Sigmoid colon (tissue), 7 donors: ENCODE data around the gene RGS7. TPM values are rescaled to one million over a fixed set of nuclear protein-coding genes. Genes with fewer than 3 reads are reported as not detected.

Experiments used
- DNase-seq: peaks from one replicate; pipeline ENCODE4 v3.0.0-alpha.2; 2019
- H3K27ac ChIP-seq, 4 donors: fragments of 200-600 bp; sonication (generic); one replicate each; pipeline ENCODE4 v1.5.1; 2016 to 2019; ENCODE audit warnings: mild to moderate bottlenecking in 1 of 4
- H3K27me3 ChIP-seq, 3 donors: fragments of 200-600 bp; sonication (generic); one replicate each; pipeline ENCODE4 v1.5.1; 2019; ENCODE audit warnings: mild to moderate bottlenecking in 1 of 3
- H3K36me3 ChIP-seq, 4 donors: fragments of 200-600 bp; sonication (generic); one replicate each; pipeline ENCODE4 v1.5.1; 2016 to 2019
- H3K4me1 ChIP-seq, 4 donors: fragments of 200-600 bp; sonication (generic); one replicate each; pipeline ENCODE4 v1.5.1; 2017 to 2019
- H3K4me3 ChIP-seq, 4 donors: fragments of 200-600 bp; sonication (generic); one replicate each; pipeline ENCODE4 v1.5.1; 2017 to 2019; ENCODE audit warnings: mild to moderate bottlenecking in 2 of 4, moderate library complexity in 1 of 4
- H3K9me3 ChIP-seq, 4 donors: fragments of 200-600 bp in 3 of 4; sonication (generic) in 3 of 4; one replicate each; pipeline versions ENCODE4 v1.5.1 to v1.6.1; 2013 to 2019
- EP300 ChIP-seq, 4 donors: sonication (generic); formaldehyde crosslinking; IDR thresholded peaks; one replicate each; pipeline ENCODE4 v1.6.1; 2017; ENCODE audit warnings: antibody characterized with exemption in 4 of 4
- POLR2A ChIP-seq, 2 donors: fragments of 450-650 bp; IDR thresholded peaks; one replicate each; pipeline ENCODE4 v1.6.1; 2016; ENCODE audit warnings: antibody characterized with exemption in 2 of 2, mild to moderate bottlenecking in 2 of 2, moderate library complexity in 2 of 2
- POLR2AphosphoS5 ChIP-seq, 4 donors: sonication (generic); formaldehyde crosslinking; IDR thresholded peaks; one replicate each; pipeline ENCODE4 v1.6.1; 2017; ENCODE audit warnings: antibody characterized with exemption in 4 of 4
- WGBS, 2 donors: extraction: QIAGEN DNeasy Blood & Tissue Kit; methylation state at CpG; one replicate each; pipeline ENCODE4 v1.1.7; 2013; 5-methylcytosine and 5-hydroxymethylcytosine counted together
- intact Hi-C: fragments of 100-400 bp; cut with DNase I; formaldehyde crosslinking; loops from one replicate; pipeline ENCODE4 v1.15.1; 2023
- polyA plus RNA-seq, 3 donors: library from polyadenylated mRNA; stranded (reverse); fragments of 200-250 nt; gene quantifications; one replicate each; pipeline ENCODE4 v1.2.3, GENCODE V29; 2013
- total RNA-seq, 4 donors: library from RNA; depleted of rRNA; stranded (reverse); fragments of >200 nt; gene quantifications; one replicate each; pipeline ENCODE4 v1.1.0, GENCODE V29; 2016
- TF ChIP-seq, protein P1 (sequence below), 4 experiments: fragments of 450-650 bp in 3 of 4; fragments of 200-600 bp in 1 of 4; IDR thresholded peaks; one replicate each; pipeline ENCODE4 v1.5.1; 2016 to 2019; ENCODE audit warnings: antibody characterized with exemption in 4 of 4, mild to moderate bottlenecking in 3 of 4, moderate library complexity in 2 of 4
- donor health status: healthy with polysubstance abuse.
- donor health status: Bipolar disorder and iron deficiency.
- donor health status: healthy.

The RGS7 gene
- total and polyA plus RNA-seq, 7 donors: 0.10 to 1.8 (median 0.33) TPM; not detected in 4

DNA sequence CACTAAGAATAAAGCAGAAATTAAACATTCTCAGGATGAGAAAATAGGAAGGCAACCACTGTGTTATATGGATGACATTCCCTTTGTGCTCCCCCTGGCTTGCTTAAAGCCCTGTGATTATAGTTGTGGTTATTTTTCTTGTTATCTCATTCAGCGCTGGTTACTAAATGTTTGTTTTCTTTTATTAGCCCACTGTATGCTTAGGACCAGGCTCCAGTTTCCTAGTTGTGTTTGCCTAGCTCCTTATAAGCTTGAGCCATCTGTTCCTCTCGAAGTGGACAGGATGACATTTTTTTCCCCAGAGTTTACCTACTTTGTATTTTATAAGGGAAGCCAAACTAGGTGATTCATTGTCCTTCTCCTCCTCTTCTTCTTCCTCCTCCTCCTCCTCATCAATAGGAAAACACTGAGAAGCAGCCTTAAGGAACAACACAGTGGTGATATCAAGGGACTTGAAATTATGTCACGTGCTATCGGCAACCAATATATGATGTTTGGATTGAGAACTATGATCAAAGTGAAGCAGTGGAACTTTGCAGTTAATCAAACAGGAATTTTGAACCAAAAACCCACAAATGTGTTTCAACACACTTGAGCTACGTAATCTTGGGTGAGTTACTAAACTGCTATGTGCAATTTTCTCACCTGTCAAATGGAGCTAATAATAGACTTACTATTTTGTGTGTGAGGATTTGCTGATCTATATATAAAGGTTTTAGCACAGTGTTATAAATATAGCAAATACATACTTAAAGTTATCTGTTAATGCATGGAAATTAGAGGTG lies 35.1 kb upstream of the RGS7 start:
- Histone ChIP-seq H3K27ac (no peak overlapping the region), H3K9me3 (no peaks in the 10 kb centered on the region), H3K27me3 (no peaks in the 10 kb centered on the region), H3K36me3 (no peaks in the 10 kb centered on the region), H3K4me1 (no peaks in the 10 kb centered on the region), H3K4me3 (no peak overlapping the region)
- TF ChIP-seq POLR2AphosphoS5 (IDR thresholded peaks at IDR 0.05): no peak
- TF ChIP-seq, protein P1, sequence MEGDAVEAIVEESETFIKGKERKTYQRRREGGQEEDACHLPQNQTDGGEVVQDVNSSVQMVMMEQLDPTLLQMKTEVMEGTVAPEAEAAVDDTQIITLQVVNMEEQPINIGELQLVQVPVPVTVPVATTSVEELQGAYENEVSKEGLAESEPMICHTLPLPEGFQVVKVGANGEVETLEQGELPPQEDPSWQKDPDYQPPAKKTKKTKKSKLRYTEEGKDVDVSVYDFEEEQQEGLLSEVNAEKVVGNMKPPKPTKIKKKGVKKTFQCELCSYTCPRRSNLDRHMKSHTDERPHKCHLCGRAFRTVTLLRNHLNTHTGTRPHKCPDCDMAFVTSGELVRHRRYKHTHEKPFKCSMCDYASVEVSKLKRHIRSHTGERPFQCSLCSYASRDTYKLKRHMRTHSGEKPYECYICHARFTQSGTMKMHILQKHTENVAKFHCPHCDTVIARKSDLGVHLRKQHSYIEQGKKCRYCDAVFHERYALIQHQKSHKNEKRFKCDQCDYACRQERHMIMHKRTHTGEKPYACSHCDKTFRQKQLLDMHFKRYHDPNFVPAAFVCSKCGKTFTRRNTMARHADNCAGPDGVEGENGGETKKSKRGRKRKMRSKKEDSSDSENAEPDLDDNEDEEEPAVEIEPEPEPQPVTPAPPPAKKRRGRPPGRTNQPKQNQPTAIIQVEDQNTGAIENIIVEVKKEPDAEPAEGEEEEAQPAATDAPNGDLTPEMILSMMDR (IDR thresholded peaks at IDR 0.05): no peak
- TF ChIP-seq EP300 (IDR thresholded peaks at IDR 0.05): no peak
- intact Hi-C loops: no loop called here
- 38 to 47% methylated on average over 5 of the region's 5 CpGs for WGBS, 2 donors
- no peak for DNase-seq

DNA sequence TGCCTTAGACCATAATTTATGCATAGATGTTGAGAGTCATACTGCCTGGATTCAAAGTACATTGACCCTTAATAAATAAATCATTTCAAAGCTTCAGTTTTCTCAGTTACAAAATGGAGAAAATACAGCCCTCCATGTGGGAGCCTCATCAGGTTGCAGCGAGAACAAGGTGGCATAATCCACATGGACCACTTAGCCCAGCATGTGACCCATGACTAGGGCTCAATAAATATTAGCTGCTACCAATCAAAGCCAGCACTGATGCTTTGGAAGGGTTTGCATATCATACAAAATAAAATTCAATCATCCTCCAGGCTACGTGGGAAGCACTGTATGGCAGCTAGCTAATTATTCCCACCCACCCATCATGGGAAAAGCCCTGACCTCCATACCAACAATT lies 33.5 kb upstream of the RGS7 start:
- DNase-seq: no peak
- no peak overlapping the region for H3K27ac ChIP-seq
- no peaks in the 10 kb centered on the region for H3K36me3 ChIP-seq
- intact Hi-C loops: no loop called here
- no peak overlapping the region for H3K4me3 ChIP-seq
- no peaks in the 10 kb centered on the region for H3K27me3 ChIP-seq
- 85 to 86% methylated on average over 2 of the region's 2 CpGs for WGBS, 2 donors
- no peaks in the 10 kb centered on the region for H3K4me1 ChIP-seq
- H3K9me3 ChIP-seq: no peaks in the 10 kb centered on the region
- no peak for TF ChIP-seq POLR2AphosphoS5 (IDR thresholded peaks at IDR 0.05)
- TF ChIP-seq, protein P1 (IDR thresholded peaks at IDR 0.05): no peak
- no peak for TF ChIP-seq POLR2A (IDR thresholded peaks at IDR 0.05)
- TF ChIP-seq EP300 (IDR thresholded peaks at IDR 0.05): no peak

DNA sequence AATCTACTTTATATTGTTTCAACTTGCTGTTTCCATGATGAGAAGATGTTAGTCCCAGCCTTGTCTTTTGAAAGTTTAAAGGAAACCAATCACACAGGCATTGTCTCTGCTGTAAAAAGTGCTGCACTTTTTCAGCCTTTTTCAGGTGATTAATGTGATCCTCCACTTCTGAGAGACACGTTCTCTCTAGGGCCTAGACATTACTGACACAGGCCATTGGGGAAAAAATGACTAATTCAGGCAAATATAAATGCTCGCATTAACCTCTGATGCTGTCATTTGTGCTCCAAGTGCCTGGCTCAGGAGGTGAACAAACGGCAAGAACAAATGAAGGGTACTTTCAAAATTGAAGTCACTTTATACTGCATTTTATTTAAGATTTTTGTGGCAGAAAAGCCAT lies 32.4 kb upstream of the RGS7 start:
- Histone ChIP-seq H3K9me3 (no peaks in the 10 kb centered on the region), H3K4me3 (no peak overlapping the region), H3K27me3 (no peaks in the 10 kb centered on the region), H3K4me1 (no peaks in the 10 kb centered on the region), H3K27ac (no peak overlapping the region), H3K36me3 (no peaks in the 10 kb centered on the region)
- DNase-seq: no peak
- WGBS, 2 donors: 79 to 82% methylated on average over 3 of the region's 3 CpGs
- TF ChIP-seq, protein P1 (IDR thresholded peaks at IDR 0.05): no peak
- TF ChIP-seq EP300 (IDR thresholded peaks at IDR 0.05): no peak
- no peak for TF ChIP-seq POLR2AphosphoS5 (IDR thresholded peaks at IDR 0.05)
- TF ChIP-seq POLR2A (IDR thresholded peaks at IDR 0.05): no peak
- intact Hi-C loops: no loop called here

DNA sequence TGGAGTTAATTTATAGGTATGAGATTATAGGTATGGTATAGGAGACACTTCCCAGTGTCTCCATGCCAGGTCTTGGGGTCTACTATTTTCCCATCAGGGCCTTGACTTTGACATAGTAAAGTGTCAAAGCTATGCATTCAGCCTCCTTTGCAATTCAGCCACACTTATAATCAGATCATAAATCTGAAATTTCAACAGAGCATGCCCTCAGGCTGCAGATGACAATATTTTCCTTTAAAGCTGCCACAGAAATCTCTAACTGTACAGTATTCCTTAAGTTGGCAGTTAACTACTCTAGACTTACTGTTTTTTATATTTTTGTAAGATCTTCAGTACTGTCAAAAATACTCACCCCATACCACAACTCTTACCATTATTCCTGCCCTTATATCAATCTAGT lies 30.2 kb upstream of the RGS7 start:
- DNase-seq: no peak
- Histone ChIP-seq H3K4me3 (no peak overlapping the region), H3K27me3 (no peaks in the 10 kb centered on the region), H3K9me3 (no peaks in the 10 kb centered on the region), H3K36me3 (no peaks in the 10 kb centered on the region), H3K4me1 (no peaks in the 10 kb centered on the region), H3K27ac (no peak overlapping the region)
- no peak for TF ChIP-seq EP300 (IDR thresholded peaks at IDR 0.05)
- no peak for TF ChIP-seq POLR2AphosphoS5 (IDR thresholded peaks at IDR 0.05)
- TF ChIP-seq, protein P1 (IDR thresholded peaks at IDR 0.05): no peak
- TF ChIP-seq POLR2A (IDR thresholded peaks at IDR 0.05): no peak
- intact Hi-C loops: no loop called here

DNA sequence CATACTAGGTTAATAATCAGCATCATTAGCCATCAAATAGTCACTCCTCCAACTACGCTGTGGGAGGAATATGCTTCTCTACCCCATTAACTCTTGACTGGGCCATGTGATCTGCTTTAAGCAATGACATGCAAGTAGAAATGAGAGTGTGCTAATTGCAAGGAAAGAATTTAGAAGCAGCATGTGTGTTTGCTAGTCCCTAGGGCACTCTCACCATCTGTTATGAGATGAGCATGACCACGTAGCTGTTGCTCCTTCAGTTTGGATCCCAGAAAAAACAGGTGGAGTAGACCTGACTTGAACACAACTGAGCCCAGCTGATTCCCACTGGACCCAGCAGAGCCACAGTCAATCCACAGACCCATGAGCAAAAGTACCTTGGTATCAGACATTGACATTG lies 19.7 kb upstream of the RGS7 start:
- Histone ChIP-seq H3K4me1 (no peaks in the 10 kb centered on the region), H3K27me3 (no peaks in the 10 kb centered on the region), H3K27ac (no peak overlapping the region), H3K4me3 (no peak overlapping the region), H3K36me3 (no peaks in the 10 kb centered on the region), H3K9me3 (peaks cover 0 to under 1% (median 0%) of the 10 kb centered on the region in 4 donors)
- intact Hi-C loops: no loop called here
- 68 to 70% methylated on average over 2 of the region's 2 CpGs for WGBS, 2 donors
- no peak for DNase-seq
- no peak for TF ChIP-seq EP300 (IDR thresholded peaks at IDR 0.05)
- no peak for TF ChIP-seq POLR2A (IDR thresholded peaks at IDR 0.05)
- no peak for TF ChIP-seq POLR2AphosphoS5 (IDR thresholded peaks at IDR 0.05)
